ENCODE data around the gene SLC35F4.

DNA sequence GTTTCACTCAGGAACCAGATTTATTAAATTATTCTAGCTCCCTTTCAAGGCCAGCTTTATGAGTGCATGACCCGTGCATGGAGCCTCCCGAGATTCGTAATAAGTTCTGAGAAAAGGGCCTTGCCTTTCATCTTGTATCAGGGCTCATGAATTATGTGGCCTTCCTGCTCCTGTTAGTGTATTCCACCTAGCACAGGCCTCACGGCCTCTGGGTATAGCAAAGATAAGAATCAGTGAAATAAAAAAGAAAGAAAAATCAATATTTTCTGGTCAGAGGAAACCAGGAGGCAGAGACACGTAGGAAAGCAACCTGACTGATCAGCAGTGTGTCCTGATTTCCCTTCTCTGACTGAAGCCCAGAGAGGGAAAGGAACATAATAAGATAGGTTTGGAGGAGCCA lies 111.4 kb downstream of the SLC35F4 start:
- TF ChIP-seq, protein P1, sequence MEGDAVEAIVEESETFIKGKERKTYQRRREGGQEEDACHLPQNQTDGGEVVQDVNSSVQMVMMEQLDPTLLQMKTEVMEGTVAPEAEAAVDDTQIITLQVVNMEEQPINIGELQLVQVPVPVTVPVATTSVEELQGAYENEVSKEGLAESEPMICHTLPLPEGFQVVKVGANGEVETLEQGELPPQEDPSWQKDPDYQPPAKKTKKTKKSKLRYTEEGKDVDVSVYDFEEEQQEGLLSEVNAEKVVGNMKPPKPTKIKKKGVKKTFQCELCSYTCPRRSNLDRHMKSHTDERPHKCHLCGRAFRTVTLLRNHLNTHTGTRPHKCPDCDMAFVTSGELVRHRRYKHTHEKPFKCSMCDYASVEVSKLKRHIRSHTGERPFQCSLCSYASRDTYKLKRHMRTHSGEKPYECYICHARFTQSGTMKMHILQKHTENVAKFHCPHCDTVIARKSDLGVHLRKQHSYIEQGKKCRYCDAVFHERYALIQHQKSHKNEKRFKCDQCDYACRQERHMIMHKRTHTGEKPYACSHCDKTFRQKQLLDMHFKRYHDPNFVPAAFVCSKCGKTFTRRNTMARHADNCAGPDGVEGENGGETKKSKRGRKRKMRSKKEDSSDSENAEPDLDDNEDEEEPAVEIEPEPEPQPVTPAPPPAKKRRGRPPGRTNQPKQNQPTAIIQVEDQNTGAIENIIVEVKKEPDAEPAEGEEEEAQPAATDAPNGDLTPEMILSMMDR (IDR thresholded peaks at IDR 0.05), result no peak
- no peak for TF ChIP-seq POLR2A (IDR thresholded peaks at IDR 0.05)

Measured in adrenal gland (tissue), 5 donors.